HepG2 (cell line): ENCODE results near the gene JPT1. TPM values are rescaled to one million over a fixed set of nuclear protein-coding genes. Genes with fewer than 3 reads are reported as not detected.
A peak's percentile ranks its signal among the peaks of the same experiment; 100 is the strongest.

Experiments used
- ARID3A ChIP-seq: IDR thresholded peaks from 2 replicates; pipeline ENCODE4 v1.6.1; 2012; ENCODE audit warnings: low read depth, low read length, improper control_type of control experiment
- CREBL2 ChIP-seq: sonication (generic); formaldehyde crosslinking; IDR thresholded peaks from 2 replicates; pipeline ENCODE4 v1.8.1; 2023; ENCODE audit warnings: missing genetic modification reagents, mild to moderate bottlenecking, borderline replicate concordance
- DRAP1 ChIP-seq: IDR thresholded peaks from 2 replicates; pipeline ENCODE4 v1.6.1; 2016; ENCODE audit warnings: missing genetic modification reagents, missing compliant biosample characterization
- ELF4 ChIP-seq: sonication (generic); formaldehyde crosslinking; IDR thresholded peaks from 2 replicates; pipeline ENCODE4 v1.5.0; 2020; ENCODE audit warnings: missing genetic modification reagents, mild to moderate bottlenecking, moderate library complexity, borderline replicate concordance
- GZF1 ChIP-seq: sonication (generic); formaldehyde crosslinking; IDR thresholded peaks from 2 replicates; pipeline ENCODE4 v1.5.1; 2020; ENCODE audit warnings: mild to moderate bottlenecking, missing genetic modification reagents
- ISX ChIP-seq: sonication (generic); formaldehyde crosslinking; conservative IDR thresholded peaks from 2 replicates; pipeline ENCODE4 v1.5.0; 2020; ENCODE audit warnings: missing genetic modification reagents
- PCBP1 ChIP-seq: fragments of 200-400 bp; formaldehyde crosslinking; IDR thresholded peaks from 2 replicates; pipeline ENCODE4 v1.6.1; 2017; ENCODE audit warnings: mild to moderate bottlenecking, low read depth, low read length, borderline replicate concordance
- POLR2AphosphoS5 ChIP-seq: IDR thresholded peaks from 2 replicates; pipeline ENCODE4 v1.6.1; 2012; ENCODE audit warnings: low read depth, low read length
- RBFOX2 ChIP-seq: fragments of 200-400 bp; formaldehyde crosslinking; IDR thresholded peaks from 2 replicates; pipeline ENCODE4 v1.6.1; 2017; ENCODE audit warnings: low read depth, mild to moderate bottlenecking, low read length
- SAP130 ChIP-seq: IDR thresholded peaks from 2 replicates; pipeline ENCODE4 v1.6.1; 2016; ENCODE audit warnings: low read depth
- SNAPC4 ChIP-seq: sonication (generic); formaldehyde crosslinking; IDR thresholded peaks from 2 replicates; pipeline ENCODE4 v1.4.0; 2020; ENCODE audit warnings: mild to moderate bottlenecking, missing genetic modification reagents
- ZMAT5 ChIP-seq: sonication (generic); formaldehyde crosslinking; IDR thresholded peaks from 2 replicates; pipeline ENCODE4 v1.5.0; 2020; ENCODE audit warnings: mild to moderate bottlenecking, low read depth, missing genetic modification reagents, borderline replicate concordance
- ZNF142 ChIP-seq: sonication (generic); formaldehyde crosslinking; IDR thresholded peaks from 2 replicates; pipeline ENCODE4 v1.4.0; 2020; ENCODE audit warnings: missing genetic modification reagents
- ZNF224 ChIP-seq: sonication (generic); formaldehyde crosslinking; IDR thresholded peaks from 2 replicates; pipeline ENCODE4 v1.5.0; 2020; ENCODE audit warnings: mild to moderate bottlenecking, missing genetic modification reagents
- polyA plus RNA-seq, 8 experiments: library from polyadenylated mRNA; depleted of rRNA in 3 of 8; stranded (reverse) in 7 of 8; unstranded in 1 of 8; fragments of >200 nt; fragmentation: Illumina TruSeq in 4 of 8; extraction: Trizol in 4 of 8; gene quantifications; 2 replicates each; pipeline versions ENCODE4 v1.2.1 to v1.2.3, GENCODE V29; 2011 to 2016; ENCODE audit warnings: low read depth in 4 of 8, missing spikeins in 1 of 8, mixed read lengths in 1 of 8; ENCODE audit not compliant: insufficient read depth in 1 of 8
- total RNA-seq, 5 experiments: library from RNA; depleted of rRNA; stranded (reverse); fragments of >200 nt; fragmentation: Illumina TruSeq; extraction: Trizol; gene quantifications; 2 replicates each; pipeline ENCODE4 v1.2.3, GENCODE V29; 2016; ENCODE audit warnings: low read depth in 1 of 5

Gene JPT1
- total and polyA plus RNA-seq, 2 of the 13 experiments (the other 11 are each of a cell fraction or from before 2014, with no cell fraction given): 43.3 to 256 TPM

GRCh38 chr17:75113798-75114551 lies 40.3 kb downstream of the JPT1 start (continued):
- TF ChIP-seq ZNF142 (CRISPR knock-in tag): no peak
- no peak for TF ChIP-seq POLR2AphosphoS5
- no peak for TF ChIP-seq RBFOX2
- no peak for TF ChIP-seq ISX (CRISPR knock-in tag)
- no peak; the same call in 1 of the 2 replicates for TF ChIP-seq ZNF224 (CRISPR knock-in tag)
- TF ChIP-seq CREBL2 (CRISPR knock-in tag): no peak
- TF ChIP-seq SAP130: peak; percentile 64; the same call in 1 of the 2 replicates
- TF ChIP-seq DRAP1 (CRISPR knock-in tag): 0 out of 2 replicates have a peak, but pooled peaks have one; percentile 36
- no peak for TF ChIP-seq PCBP1
- TF ChIP-seq SNAPC4: no peak
- TF ChIP-seq ZMAT5: no peak
- TF ChIP-seq GZF1 (CRISPR knock-in tag): no peak
- TF ChIP-seq ELF4 (CRISPR knock-in tag): peak; percentile 41; the same call in 1 of the 2 replicates
- no peak for TF ChIP-seq ARID3A
